Esophagus squamous epithelium (tissue), 5 donors: Measurements from ENCODE around the gene NRG3. TPM values are rescaled to one million over a fixed set of nuclear protein-coding genes. Genes with fewer than 3 reads are reported as not detected.

Experiments
- DNase-seq: peaks from one replicate; lab custom pipeline; 2025; lab: John Stamatoyannopoulos, UW
- H3K27ac ChIP-seq, 4 donors: fragments of 200-600 bp; sonication (generic); one replicate each; pipeline ENCODE4 v1.5.1; 2016 to 2019; ENCODE audit warnings: mild to moderate bottlenecking in 1 of 4
- H3K27me3 ChIP-seq, 4 donors: fragments of 200-600 bp; sonication (generic); 1 replicate in 3 of 4; 2 replicates in 1 of 4; pipeline versions ENCODE4 v1.5.1 to v1.6.0; 2017 to 2021; ENCODE audit warnings: antibody characterized with exemption in 1 of 4
- H3K36me3 ChIP-seq, 3 donors: fragments of 200-600 bp; sonication (generic); one replicate each; pipeline ENCODE4 v1.5.1; 2016 to 2019
- H3K4me1 ChIP-seq, 3 donors: fragments of 200-600 bp; sonication (generic); one replicate each; pipeline ENCODE4 v1.5.1; 2017 to 2019
- H3K4me3 ChIP-seq, 4 donors: fragments of 200-600 bp; sonication (generic); 1 replicate in 3 of 4; 2 replicates in 1 of 4; pipeline ENCODE4 v1.5.1; 2016 to 2019; ENCODE audit warnings: mild to moderate bottlenecking in 2 of 4, moderate library complexity in 1 of 4
- H3K9me3 ChIP-seq, 3 donors: fragments of 200-600 bp; sonication (generic); one replicate each; pipeline ENCODE4 v1.5.1; 2016 to 2019
- POLR2A ChIP-seq, 4 donors: fragments of 450-650 bp; IDR thresholded peaks; one replicate each; pipeline ENCODE4 v1.6.1; 2017; ENCODE audit warnings: antibody characterized with exemption in 4 of 4, mild to moderate bottlenecking in 4 of 4, moderate library complexity in 3 of 4
- WGBS, 2 donors: methylation state at CpG; one replicate each; pipeline ENCODE4 v1.1.5; 2018; 5-methylcytosine and 5-hydroxymethylcytosine counted together
- intact Hi-C: fragments of 100-400 bp; cut with DNase I; formaldehyde crosslinking; loops from one replicate; pipeline ENCODE4 v1.15.0; 2022
- total RNA-seq, 4 donors: library from RNA; depleted of rRNA; stranded (reverse); fragments of >200 nt; gene quantifications; one replicate each; pipeline ENCODE4 v1.1.0, GENCODE V29; 2016
- TF ChIP-seq, protein P1 (sequence below), 6 experiments: fragments of 450-650 bp in 4 of 6; fragments of 200-600 bp in 2 of 6; sonication (generic) in 2 of 6; IDR thresholded peaks; one replicate each; pipeline ENCODE4 v1.5.1; 2016 to 2019; ENCODE audit warnings: antibody characterized with exemption in 6 of 6, mild to moderate bottlenecking in 4 of 6, moderate library complexity in 4 of 6
- donor health status: DM: yes; HTN: yes; CAD: no.

The NRG3 gene
- total RNA-seq, 4 donors from 2014 or later: 0.19 TPM; not detected in 3

GRCh38 chr10:81905161-81905560 is 30.2 kb downstream of the NRG3 start:
- H3K9me3 ChIP-seq: no peaks in the 10 kb centered on the region
- no peaks in the 10 kb centered on the region for H3K4me1 ChIP-seq
- 35 to 41% methylated on average over 4 of the region's 4 CpGs for WGBS, 2 donors
- H3K27ac ChIP-seq: no peak overlapping the region
- H3K36me3 ChIP-seq: no peaks in the 10 kb centered on the region
- no peak for DNase-seq
- no peak for TF ChIP-seq POLR2A (IDR thresholded peaks at IDR 0.05)
- TF ChIP-seq, protein P1, sequence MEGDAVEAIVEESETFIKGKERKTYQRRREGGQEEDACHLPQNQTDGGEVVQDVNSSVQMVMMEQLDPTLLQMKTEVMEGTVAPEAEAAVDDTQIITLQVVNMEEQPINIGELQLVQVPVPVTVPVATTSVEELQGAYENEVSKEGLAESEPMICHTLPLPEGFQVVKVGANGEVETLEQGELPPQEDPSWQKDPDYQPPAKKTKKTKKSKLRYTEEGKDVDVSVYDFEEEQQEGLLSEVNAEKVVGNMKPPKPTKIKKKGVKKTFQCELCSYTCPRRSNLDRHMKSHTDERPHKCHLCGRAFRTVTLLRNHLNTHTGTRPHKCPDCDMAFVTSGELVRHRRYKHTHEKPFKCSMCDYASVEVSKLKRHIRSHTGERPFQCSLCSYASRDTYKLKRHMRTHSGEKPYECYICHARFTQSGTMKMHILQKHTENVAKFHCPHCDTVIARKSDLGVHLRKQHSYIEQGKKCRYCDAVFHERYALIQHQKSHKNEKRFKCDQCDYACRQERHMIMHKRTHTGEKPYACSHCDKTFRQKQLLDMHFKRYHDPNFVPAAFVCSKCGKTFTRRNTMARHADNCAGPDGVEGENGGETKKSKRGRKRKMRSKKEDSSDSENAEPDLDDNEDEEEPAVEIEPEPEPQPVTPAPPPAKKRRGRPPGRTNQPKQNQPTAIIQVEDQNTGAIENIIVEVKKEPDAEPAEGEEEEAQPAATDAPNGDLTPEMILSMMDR (IDR thresholded peaks at IDR 0.05): no peak
- H3K27me3 ChIP-seq: no peaks in the 10 kb centered on the region
- intact Hi-C loops: no loop called here
- no peak overlapping the region for H3K4me3 ChIP-seq

DNA sequence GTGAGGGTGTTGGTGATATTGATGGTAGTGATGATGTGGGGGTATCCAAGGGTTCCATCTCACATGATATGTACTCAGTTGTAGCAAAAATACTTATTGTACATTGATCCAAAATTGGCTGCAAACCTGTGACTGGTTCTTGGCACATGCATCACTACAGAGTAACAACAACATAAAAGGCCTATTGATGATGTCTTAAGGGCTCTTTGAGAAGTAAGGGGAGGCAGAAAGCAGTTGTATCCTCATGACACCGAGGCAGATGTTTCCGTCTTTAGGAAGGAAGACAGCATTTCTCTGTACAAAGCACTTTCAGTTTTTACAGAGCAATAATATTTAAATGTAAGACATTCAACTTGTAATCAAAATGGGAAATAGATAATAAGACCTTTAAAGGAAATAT is 34.5 kb downstream of the NRG3 start:
- H3K4me1 ChIP-seq: no peaks in the 10 kb centered on the region
- H3K27me3 ChIP-seq: no peaks in the 10 kb centered on the region
- intact Hi-C loops: no loop called here
- TF ChIP-seq POLR2A (IDR thresholded peaks at IDR 0.05): no peak
- TF ChIP-seq, protein P1 (IDR thresholded peaks at IDR 0.05): no peak
- no peak overlapping the region for H3K27ac ChIP-seq
- 88 to 95% methylated on average over 2 of the region's 2 CpGs for WGBS, 2 donors
- no peak overlapping the region for H3K4me3 ChIP-seq
- H3K36me3 ChIP-seq: no peaks in the 10 kb centered on the region
- DNase-seq: no peak
- H3K9me3 ChIP-seq: no peaks in the 10 kb centered on the region

- H3K4me3 ChIP-seq: no peak overlapping the region
- no peaks in the 10 kb centered on the region for H3K36me3 ChIP-seq
- WGBS, 2 donors: 89 to 95% methylated on average over 3 of the region's 3 CpGs
- H3K4me1 ChIP-seq: no peaks in the 10 kb centered on the region
- no peaks in the 10 kb centered on the region for H3K27me3 ChIP-seq
- TF ChIP-seq, protein P1 (IDR thresholded peaks at IDR 0.05): no peak
- no peak for TF ChIP-seq POLR2A (IDR thresholded peaks at IDR 0.05)
- DNase-seq: no peak
- no peaks in the 10 kb centered on the region for H3K9me3 ChIP-seq
- no peak overlapping the region for H3K27ac ChIP-seq
- intact Hi-C loops: no loop called here
These were observed 36.3 kb downstream of the NRG3 start for GRCh38 chr10:81911328-81911727.

GRCh38 chr10:81914736-81915503 is 39.9 kb downstream of the NRG3 start:
- intact Hi-C loops: no loop called here
- 44 to 45% methylated on average over 3 of the region's 3 CpGs for WGBS, 2 donors
- no peaks in the 10 kb centered on the region for H3K36me3 ChIP-seq
- H3K27me3 ChIP-seq: no peaks in the 10 kb centered on the region
- H3K4me1 ChIP-seq: no peaks in the 10 kb centered on the region
- no peaks in the 10 kb centered on the region for H3K9me3 ChIP-seq
- H3K4me3 ChIP-seq: no peak overlapping the region
- no peak overlapping the region for H3K27ac ChIP-seq
- no peak for TF ChIP-seq POLR2A (IDR thresholded peaks at IDR 0.05)
- TF ChIP-seq, protein P1 (IDR thresholded peaks at IDR 0.05): no peak
- DNase-seq: no peak

DNA sequence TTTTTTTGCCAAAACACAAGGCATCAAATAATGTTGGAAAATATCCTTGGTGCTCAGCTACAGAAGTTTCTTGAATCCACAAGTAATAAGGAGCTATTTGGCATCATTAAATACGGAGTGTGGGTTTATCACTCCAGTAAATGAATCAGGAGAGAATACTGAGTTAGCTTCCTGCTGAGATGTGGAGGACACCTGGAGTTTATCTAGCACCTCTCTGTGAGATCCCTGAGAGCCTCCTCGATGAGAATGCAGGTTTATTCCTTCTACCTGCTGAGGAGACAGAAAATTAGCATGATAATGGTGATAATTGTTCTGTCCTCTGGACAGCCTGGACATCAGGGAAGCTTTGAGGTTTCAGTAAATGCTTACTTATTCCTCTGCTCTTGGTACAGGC is 40.5 kb downstream of the NRG3 start:
- H3K9me3 ChIP-seq: no peaks in the 10 kb centered on the region
- H3K27ac ChIP-seq: no peak overlapping the region
- WGBS, 2 donors: 14 to 33% methylated on average over 2 of the region's 2 CpGs
- no peaks in the 10 kb centered on the region for H3K36me3 ChIP-seq
- TF ChIP-seq POLR2A (IDR thresholded peaks at IDR 0.05): no peak
- TF ChIP-seq, protein P1 (IDR thresholded peaks at IDR 0.05): no peak
- H3K4me3 ChIP-seq: no peak overlapping the region
- no peaks in the 10 kb centered on the region for H3K4me1 ChIP-seq
- no peaks in the 10 kb centered on the region for H3K27me3 ChIP-seq
- DNase-seq: no peak
- intact Hi-C loops: no loop called here
